KOPT-K1 (cell line): ENCODE results near the gene SPOCD1.
A peak's percentile ranks its signal among the peaks of the same experiment; 100 is the strongest.

Experiments used
- H3K27ac ChIP-seq: fragments of 200-600 bp; sonication (generic); 2 replicates; pipeline ENCODE4 v1.5.1; 2016; ENCODE audit warnings: antibody characterized with exemption, mild to moderate bottlenecking, low read depth, low read length; ENCODE audit not compliant: poor library complexity, severe bottlenecking
- H3K36me3 ChIP-seq: fragments of 200-600 bp; sonication (generic); 2 replicates; pipeline ENCODE4 v1.5.1; 2017; ENCODE audit warnings: antibody characterized with exemption, mild to moderate bottlenecking, low read length, moderate library complexity; ENCODE audit not compliant: insufficient read depth
- H3K9me3 ChIP-seq: fragments of 200-600 bp; sonication (generic); 2 replicates; pipeline ENCODE4 v1.5.1; 2017; ENCODE audit warnings: antibody characterized with exemption, low read length, mild to moderate bottlenecking; ENCODE audit not compliant: insufficient read depth, poor library complexity, severe bottlenecking

The SPOCD1 gene

DNA sequence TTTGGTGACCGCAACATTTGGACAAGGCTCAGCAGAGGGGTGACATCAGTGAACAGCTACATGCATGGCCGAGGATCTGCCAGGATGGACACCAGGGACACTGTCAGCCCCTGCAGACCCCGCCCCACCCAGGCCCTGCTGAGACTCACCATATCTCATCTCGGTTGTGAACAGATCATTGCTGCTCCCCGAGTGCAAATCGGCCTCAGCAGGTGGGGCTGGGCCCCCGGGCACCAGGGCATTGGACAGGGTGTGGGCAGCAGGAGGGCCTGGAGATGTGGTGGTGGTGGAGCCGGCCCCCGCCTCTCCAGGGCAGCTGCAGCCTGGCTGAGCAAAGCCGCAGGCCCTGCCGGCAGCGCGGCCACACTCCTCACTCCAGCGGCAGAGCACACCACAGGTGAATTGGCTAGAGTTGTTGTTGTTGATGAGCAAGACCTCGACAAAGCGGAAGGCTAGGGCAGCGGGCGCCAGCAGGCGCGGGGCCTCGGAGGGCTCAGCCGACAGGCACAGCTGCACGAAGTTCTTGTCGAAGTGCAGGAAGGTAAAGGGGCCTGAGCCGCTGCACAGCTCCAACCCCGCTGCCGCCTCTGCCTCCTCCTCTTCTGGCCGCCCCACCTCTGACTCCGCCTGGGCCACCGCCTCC lies 59.9 kb downstream of the SPOCD1 start:
- Histone ChIP-seq H3K27ac (no peak overlapping the region), H3K36me3 (peaks cover 4% of the 10 kb centered on the region; the same call in 1 of the 2 replicates), H3K9me3 (no peaks in the 10 kb centered on the region)

GRCh38 chr1:31755197-31755611 lies 60.6 kb downstream of the SPOCD1 start:
- Histone ChIP-seq H3K9me3 (no peaks in the 10 kb centered on the region), H3K36me3 (peaks cover 4% of the 10 kb centered on the region; the same call in 1 of the 2 replicates), H3K27ac (no peak overlapping the region)

DNA sequence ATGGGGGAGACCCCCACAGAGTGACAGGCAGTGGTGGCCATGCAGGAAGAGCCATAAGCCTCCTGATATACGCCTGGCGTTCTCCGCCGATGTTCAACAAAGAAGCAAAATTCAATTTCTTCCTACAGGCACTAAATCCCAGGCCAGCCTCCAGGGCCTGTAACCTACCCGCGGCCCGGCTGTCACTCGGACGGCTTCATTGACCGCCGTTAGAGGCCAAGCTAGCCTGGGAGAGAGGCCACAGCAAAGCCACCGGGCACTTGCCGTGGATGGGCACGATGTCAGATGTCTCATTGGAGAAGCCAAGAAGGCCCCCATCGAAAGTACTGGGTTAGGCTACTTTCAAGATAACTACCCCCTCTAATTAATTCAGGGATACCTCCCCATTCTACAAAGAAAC lies 61.4 kb downstream of the SPOCD1 start:
- Histone ChIP-seq H3K27ac (no peak overlapping the region), H3K36me3 (peaks cover 4% of the 10 kb centered on the region; the same call in 1 of the 2 replicates), H3K9me3 (no peaks in the 10 kb centered on the region)

DNA sequence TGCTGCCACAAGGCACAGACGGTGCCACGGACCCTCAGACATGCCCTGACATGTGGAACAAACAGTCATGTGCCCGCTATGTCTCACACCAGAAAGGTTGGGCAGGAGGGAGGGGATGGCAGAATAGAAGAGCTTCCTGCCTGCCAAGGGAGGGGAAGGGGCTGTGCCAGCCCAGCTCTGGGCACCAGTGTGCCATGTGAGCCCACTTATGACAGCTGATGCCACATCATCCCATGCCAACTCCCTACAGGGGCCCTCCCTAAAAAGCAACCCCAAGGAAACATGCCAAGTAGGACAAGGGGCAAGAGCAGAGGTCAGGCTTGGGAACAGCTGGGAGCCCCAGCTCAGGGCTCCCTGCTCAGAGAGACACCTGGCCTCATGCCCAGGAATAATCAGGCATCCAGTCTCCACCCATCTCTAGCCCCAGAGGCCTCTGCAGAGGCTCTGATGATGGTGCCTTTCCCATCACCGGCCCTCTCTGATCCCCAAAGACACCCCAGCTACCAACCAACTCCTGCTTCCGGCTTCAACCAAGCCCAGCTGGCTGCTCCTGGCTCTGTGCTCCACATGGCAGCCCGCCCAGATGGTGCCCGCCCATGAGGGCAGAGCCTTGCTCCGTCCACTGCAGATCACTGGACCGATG lies 62.0 kb downstream of the SPOCD1 start:
- no peaks in the 10 kb centered on the region for H3K9me3 ChIP-seq
- peak overlapping the region; percentile 69 for H3K27ac ChIP-seq
- peaks cover 4% of the 10 kb centered on the region; the same call in 1 of the 2 replicates for H3K36me3 ChIP-seq

DNA sequence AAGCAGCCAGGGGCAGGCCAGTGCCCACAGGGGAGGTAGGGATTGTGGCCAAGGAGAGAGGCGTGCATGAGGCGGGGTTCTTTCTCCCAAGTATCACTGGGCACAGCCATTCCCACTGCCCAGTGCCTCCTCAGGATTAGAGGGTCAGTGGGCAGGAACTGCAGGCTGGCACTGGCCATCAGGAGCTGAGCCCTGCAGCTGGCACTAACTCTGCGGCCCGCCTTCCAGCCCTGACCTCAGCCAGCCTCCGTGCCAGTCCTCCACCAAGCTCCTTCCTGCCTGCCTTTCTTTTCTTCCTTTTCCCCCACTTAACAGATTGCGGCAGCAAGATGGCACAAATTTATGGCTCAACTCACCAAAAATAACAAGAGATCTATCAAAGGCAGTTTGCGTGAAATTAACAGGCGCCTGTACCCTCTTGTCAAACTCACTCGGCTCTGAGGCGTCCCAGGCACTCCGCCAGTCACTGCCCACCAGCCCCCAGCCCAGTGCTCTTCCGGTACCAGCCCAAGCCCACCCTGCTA lies 62.8 kb downstream of the SPOCD1 start:
- H3K9me3 ChIP-seq = no peaks in the 10 kb centered on the region
- H3K36me3 ChIP-seq = peaks cover 4% of the 10 kb centered on the region; the same call in 1 of the 2 replicates
- H3K27ac ChIP-seq = peak overlapping the region; percentile 69

- Histone ChIP-seq H3K36me3 (peaks cover 4% of the 10 kb centered on the region; the same call in 1 of the 2 replicates), H3K9me3 (no peaks in the 10 kb centered on the region), H3K27ac (peak overlapping the region; percentile 69)
Measured at GRCh38 chr1:31752258-31752657, 63.6 kb downstream of the SPOCD1 start.

DNA sequence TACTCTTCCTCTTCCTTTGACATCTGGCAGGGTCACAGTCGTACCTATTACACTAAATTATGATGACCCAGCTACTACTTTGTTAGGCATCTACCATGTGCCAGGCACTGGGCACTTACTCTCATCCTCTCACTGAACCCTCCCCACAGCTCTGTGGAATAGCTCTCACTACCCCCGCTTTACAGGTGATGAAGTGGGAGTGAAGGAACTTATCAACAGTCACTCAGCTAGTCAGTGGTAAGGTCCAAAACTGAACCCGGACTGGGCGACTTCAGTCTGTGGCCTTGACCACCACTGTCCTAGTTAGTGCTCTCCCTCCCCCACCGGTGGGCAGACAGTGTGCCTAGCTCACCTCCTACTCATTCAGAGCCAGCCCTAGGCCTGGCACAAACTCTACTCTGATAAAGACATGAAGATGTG lies 64.0 kb downstream of the SPOCD1 start:
- Histone ChIP-seq H3K36me3 (peaks cover 4% of the 10 kb centered on the region; the same call in 1 of the 2 replicates), H3K27ac (peak overlapping the region; percentile 69), H3K9me3 (no peaks in the 10 kb centered on the region)

DNA sequence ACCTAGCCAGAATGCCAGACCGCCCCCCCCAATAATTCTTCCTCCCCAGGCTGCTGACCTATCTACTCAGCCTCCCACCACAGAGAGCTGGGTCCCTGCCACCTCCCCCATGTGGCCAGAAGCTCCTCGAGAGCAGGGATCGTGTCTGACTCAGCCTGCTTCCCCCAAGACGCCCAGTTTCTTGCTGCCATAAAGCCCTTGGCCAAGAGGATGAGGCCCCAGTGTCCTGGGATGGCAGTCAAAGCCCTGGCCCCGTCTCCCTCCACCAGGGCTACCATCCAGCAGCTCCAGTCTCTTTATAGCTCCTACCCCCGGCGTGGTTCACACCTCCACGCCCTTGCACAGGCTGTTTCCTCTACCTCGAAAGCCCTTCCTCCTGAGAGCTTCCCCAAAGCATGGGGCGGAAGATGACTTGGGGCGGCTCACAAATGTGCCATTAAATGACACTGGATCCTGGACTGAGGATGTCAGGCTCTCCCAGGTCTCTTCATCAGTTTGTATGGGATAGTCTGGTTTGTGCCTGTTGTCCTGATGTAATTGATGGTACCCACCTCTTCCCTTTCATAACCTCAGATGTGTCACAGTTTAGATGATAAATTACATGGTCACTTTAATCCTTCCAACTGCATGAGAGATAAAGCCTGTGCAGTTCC lies 64.8 kb downstream of the SPOCD1 start:
- Histone ChIP-seq H3K27ac (peak overlapping the region; percentile 45), H3K36me3 (peaks cover 4% of the 10 kb centered on the region; the same call in 1 of the 2 replicates), H3K9me3 (no peaks in the 10 kb centered on the region)

GRCh38 chr1:31749785-31750735 lies 65.8 kb downstream of the SPOCD1 start:
- H3K9me3 ChIP-seq = no peaks in the 10 kb centered on the region
- H3K36me3 ChIP-seq = no peaks in the 10 kb centered on the region
- peak overlapping the region; percentile 45 for H3K27ac ChIP-seq

DNA sequence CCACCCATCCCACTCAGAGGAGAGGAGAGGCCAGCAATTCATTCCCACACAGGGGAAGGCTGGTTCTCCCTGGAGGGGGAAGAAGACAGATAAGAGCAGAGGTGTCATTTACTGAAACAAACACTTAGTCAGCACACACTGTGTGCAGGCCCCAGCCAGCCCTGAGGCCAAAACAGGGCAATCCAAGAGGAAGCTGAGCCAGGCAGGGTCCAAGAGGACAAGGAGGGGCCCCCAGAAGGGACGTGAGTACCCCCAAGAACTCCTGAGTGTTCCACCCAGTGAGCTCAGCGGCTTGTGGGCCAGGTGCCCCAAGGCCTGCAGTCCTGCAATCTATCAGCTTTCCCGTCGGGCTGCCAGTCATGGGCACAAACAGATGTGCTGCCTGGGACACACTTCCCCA lies 67.5 kb downstream of the SPOCD1 start:
- Histone ChIP-seq H3K36me3 (no peaks in the 10 kb centered on the region), H3K27ac (no peak overlapping the region), H3K9me3 (no peaks in the 10 kb centered on the region)

GRCh38 chr1:31747304-31747703 lies 68.5 kb downstream of the SPOCD1 start:
- Histone ChIP-seq H3K9me3 (no peaks in the 10 kb centered on the region), H3K36me3 (no peaks in the 10 kb centered on the region), H3K27ac (no peak overlapping the region)

GRCh38 chr1:31746687-31747086 lies 69.1 kb downstream of the SPOCD1 start:
- Histone ChIP-seq H3K27ac (no peak overlapping the region), H3K9me3 (no peaks in the 10 kb centered on the region), H3K36me3 (no peaks in the 10 kb centered on the region)

- H3K9me3 ChIP-seq = no peaks in the 10 kb centered on the region
- H3K27ac ChIP-seq = no peak overlapping the region
- H3K36me3 ChIP-seq = no peaks in the 10 kb centered on the region; the same call in 1 of the 2 replicates
Measured at GRCh38 chr1:31745946-31746670, 69.7 kb downstream of the SPOCD1 start.
